ENCODE results near the gene SIK1. TPM values are rescaled to one million over a fixed set of nuclear protein-coding genes. Genes with fewer than 3 reads are reported as not detected.

SIK1 gene
- total RNA-seq: 11.6 and 20.3 TPM in 2 replicates

GRCh38 chr21:43426404-43427241 is at the start of gene SIK1:
SIK1 (minus strand) TSS chr21:43427131; CDS start chr21:43426178, 953 bp downstream.

Other genes starting within 250 kb of the SIK1 start
- gene HSF2BP, start 232.4 kb upstream of the SIK1 start, total RNA-seq: 6.2 and 8.5 TPM in 2 replicates
- 37.9 and 44.4 TPM in 2 replicates for gene RRP1B, start 232.4 kb upstream of the SIK1 start, total RNA-seq